ENCODE results near the gene VEZF1.

Gene VEZF1

DNA sequence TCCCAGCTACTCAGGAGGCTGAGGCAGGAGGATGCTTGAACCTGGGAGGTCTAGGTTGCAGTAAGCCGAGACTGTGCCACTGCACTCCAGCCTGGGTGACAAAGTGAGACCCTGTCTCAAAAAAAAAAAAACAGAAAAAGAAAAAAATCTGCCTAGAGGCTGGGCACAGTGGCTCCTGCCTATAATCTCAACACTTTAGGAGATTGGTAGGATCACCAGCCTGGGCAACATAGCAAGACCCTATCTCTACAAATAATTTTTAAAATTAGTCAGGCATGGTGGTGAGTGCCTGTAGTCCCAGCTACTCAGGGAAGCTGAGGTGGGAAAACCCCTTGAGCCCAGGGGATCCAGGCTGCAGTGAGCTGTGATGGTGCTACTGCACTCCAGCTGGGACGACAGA lies 50.6 kb downstream of the VEZF1 start:
- Histone ChIP-seq H4K20me1 (ENCODE audit: low read depth, low read length) (no peaks in the 10 kb centered on the region), H3K9me2 (replicated peaks; ENCODE audit: insufficient read depth, low read length) (no peaks in the 10 kb centered on the region), H3K4me2 (ENCODE audit: low read depth, low read length, poor library complexity, severe bottlenecking) (no peak overlapping the region)

DNA sequence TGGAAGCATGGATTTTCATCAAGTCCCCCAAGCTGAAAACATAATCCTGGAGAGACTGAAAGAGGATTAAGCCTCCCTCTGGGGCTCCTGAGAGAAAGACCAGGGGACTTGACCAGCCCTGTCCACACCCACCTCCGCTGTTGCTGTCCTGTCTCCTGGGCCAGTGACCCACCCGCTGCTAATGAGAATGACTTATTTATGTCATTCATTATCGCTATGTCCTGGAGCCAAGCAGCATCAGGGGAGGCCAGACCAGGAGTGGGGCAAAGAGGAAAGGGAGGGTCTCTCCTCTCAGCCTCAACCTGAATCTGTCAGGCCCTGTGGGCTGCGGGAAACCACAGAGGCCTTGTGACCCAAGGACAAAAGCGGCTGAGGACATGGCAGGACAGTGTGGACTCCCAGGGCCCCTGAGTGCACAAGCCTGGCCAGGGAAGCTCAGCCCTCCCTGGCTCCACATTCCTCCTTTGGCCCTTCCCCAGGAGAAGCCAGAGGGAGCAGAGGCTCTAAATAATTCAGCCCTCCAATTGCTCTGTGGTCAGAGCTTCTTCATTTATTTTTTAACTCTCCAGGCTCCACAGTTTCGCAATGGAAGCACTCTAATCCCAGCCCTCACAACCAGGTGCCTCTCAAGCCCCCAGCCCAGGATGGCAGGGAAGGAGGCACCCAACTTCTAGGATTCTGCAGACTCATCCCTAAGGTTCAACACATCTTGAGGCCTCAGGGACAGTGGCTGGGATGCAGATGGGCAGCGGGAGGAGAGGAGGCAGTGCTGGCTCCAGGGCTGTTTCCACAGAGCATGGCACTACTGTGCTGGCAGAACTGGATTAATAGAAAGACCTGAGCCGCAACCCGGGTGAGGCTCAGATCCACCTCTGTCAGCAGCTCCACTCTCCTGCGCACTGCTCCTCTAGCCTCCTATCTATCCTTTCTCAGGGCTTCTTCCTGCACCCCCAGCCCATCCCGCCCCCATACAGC lies 51.9 kb downstream of the VEZF1 start:
- no peaks in the 10 kb centered on the region for H3K9me2 ChIP-seq (replicated peaks; ENCODE audit: insufficient read depth, low read length)
- H3F3A ChIP-seq (ENCODE audit: insufficient read depth): no peaks in the 10 kb centered on the region
- no peak overlapping the region for H3K27ac ChIP-seq (ENCODE audit: low read depth, low read length)
- H3K9me3 ChIP-seq (ENCODE audit: insufficient read depth, low read length): no peaks in the 10 kb centered on the region
- no peak overlapping the region for H2AFZ ChIP-seq (ENCODE audit: low read depth, low read length, severe bottlenecking)
- no peaks in the 10 kb centered on the region for H3K36me3 ChIP-seq (ENCODE audit: low read length)
- TF ChIP-seq, protein P1, sequence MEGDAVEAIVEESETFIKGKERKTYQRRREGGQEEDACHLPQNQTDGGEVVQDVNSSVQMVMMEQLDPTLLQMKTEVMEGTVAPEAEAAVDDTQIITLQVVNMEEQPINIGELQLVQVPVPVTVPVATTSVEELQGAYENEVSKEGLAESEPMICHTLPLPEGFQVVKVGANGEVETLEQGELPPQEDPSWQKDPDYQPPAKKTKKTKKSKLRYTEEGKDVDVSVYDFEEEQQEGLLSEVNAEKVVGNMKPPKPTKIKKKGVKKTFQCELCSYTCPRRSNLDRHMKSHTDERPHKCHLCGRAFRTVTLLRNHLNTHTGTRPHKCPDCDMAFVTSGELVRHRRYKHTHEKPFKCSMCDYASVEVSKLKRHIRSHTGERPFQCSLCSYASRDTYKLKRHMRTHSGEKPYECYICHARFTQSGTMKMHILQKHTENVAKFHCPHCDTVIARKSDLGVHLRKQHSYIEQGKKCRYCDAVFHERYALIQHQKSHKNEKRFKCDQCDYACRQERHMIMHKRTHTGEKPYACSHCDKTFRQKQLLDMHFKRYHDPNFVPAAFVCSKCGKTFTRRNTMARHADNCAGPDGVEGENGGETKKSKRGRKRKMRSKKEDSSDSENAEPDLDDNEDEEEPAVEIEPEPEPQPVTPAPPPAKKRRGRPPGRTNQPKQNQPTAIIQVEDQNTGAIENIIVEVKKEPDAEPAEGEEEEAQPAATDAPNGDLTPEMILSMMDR (IDR thresholded peaks at IDR 0.05; ENCODE audit: insufficient read depth, low read length, poor library complexity, severe bottlenecking): no peak
- TF ChIP-seq EZH2phosphoT487 (conservative IDR thresholded peaks at IDR 0.05; ENCODE audit: low read length): no peak
- no peaks in the 10 kb centered on the region for H3K79me2 ChIP-seq (ENCODE audit: insufficient read depth, low read length)
- no peak overlapping the region for H3K4me2 ChIP-seq (ENCODE audit: low read depth, low read length, poor library complexity, severe bottlenecking)
- H3K4me3 ChIP-seq (ENCODE audit: insufficient read depth, low read length, poor library complexity, severe bottlenecking): no peak overlapping the region
- H3K27me3 ChIP-seq (ENCODE audit: low read length): no peaks in the 10 kb centered on the region
- no peak overlapping the region for H3K9ac ChIP-seq (ENCODE audit: low read length)
- H4K20me1 ChIP-seq (ENCODE audit: low read depth, low read length): no peaks in the 10 kb centered on the region

More for the DNA sequence above, 50.6 kb downstream of the VEZF1 start:
- Histone ChIP-seq H3K4me3 (ENCODE audit: insufficient read depth, low read length, poor library complexity, severe bottlenecking) (no peak overlapping the region), H3K9me3 (ENCODE audit: insufficient read depth, low read length) (no peaks in the 10 kb centered on the region), H3K79me2 (ENCODE audit: insufficient read depth, low read length) (no peaks in the 10 kb centered on the region), H3F3A (ENCODE audit: insufficient read depth) (no peaks in the 10 kb centered on the region), H2AFZ (ENCODE audit: low read depth, low read length, severe bottlenecking) (no peak overlapping the region), H3K27me3 (ENCODE audit: low read length) (no peaks in the 10 kb centered on the region), H3K9ac (ENCODE audit: low read length) (no peak overlapping the region), H3K27ac (ENCODE audit: low read depth, low read length) (no peak overlapping the region), H3K36me3 (ENCODE audit: low read length) (no peaks in the 10 kb centered on the region)
- TF ChIP-seq EZH2phosphoT487 (conservative IDR thresholded peaks at IDR 0.05; ENCODE audit: low read length): no peak
- TF ChIP-seq, protein P1 (IDR thresholded peaks at IDR 0.05; ENCODE audit: insufficient read depth, low read length, poor library complexity, severe bottlenecking): no peak

DNA sequence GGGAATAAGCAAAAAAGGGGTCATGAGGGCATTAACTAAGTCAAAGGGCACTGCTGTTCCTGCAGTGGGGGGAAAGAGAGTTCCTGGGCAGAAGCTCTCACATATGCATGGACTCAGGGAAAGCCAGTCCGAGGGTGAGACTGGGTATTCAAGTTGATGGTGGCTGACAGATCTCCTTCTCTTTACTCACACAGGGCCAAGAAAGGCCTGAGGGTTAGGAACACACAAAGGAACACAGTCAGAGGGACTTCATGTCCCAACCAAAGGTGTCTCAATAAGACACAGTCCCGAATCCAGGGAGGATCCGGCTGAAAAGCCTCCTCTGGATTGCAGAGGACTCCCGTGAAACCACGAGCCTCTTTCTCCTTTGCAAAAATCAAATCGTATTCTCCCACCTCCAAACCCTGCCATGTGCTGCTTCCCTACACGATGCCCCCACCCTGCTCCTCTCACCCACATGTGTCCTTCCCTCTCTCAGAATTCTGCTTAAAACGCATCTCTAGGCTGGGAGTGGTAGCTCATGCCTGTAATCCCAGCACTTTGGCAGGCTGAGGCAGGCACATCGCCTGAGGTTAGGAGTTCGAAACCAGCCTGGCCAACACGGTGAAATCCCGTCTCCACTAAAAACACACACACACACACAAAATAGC lies 56.4 kb downstream of the VEZF1 start:
- Histone ChIP-seq H3F3A (ENCODE audit: insufficient read depth) (no peaks in the 10 kb centered on the region), H3K4me3 (ENCODE audit: insufficient read depth, low read length, poor library complexity, severe bottlenecking) (no peak overlapping the region), H3K27me3 (ENCODE audit: low read length) (no peaks in the 10 kb centered on the region), H3K9me2 (replicated peaks; ENCODE audit: insufficient read depth, low read length) (no peaks in the 10 kb centered on the region), H3K27ac (ENCODE audit: low read depth, low read length) (no peak overlapping the region), H4K20me1 (ENCODE audit: low read depth, low read length) (no peaks in the 10 kb centered on the region), H3K9me3 (ENCODE audit: insufficient read depth, low read length) (no peaks in the 10 kb centered on the region), H3K79me2 (ENCODE audit: insufficient read depth, low read length) (no peaks in the 10 kb centered on the region), H3K4me2 (ENCODE audit: low read depth, low read length, poor library complexity, severe bottlenecking) (no peak overlapping the region), H3K36me3 (ENCODE audit: low read length) (no peaks in the 10 kb centered on the region), H3K9ac (ENCODE audit: low read length) (no peak overlapping the region), H2AFZ (ENCODE audit: low read depth, low read length, severe bottlenecking) (no peak overlapping the region)
- TF ChIP-seq, protein P1 (IDR thresholded peaks at IDR 0.05; ENCODE audit: insufficient read depth, low read length, poor library complexity, severe bottlenecking): no peak
- no peak for TF ChIP-seq EZH2phosphoT487 (conservative IDR thresholded peaks at IDR 0.05; ENCODE audit: low read length)
